ENCODE results near the gene MLXIP.
"Not testable (repeated sequence)": the region's sequence is repeated elsewhere in the genome, so short reads cannot be mapped to it uniquely, and the experiment has no call there.

MLXIP gene

DNA sequence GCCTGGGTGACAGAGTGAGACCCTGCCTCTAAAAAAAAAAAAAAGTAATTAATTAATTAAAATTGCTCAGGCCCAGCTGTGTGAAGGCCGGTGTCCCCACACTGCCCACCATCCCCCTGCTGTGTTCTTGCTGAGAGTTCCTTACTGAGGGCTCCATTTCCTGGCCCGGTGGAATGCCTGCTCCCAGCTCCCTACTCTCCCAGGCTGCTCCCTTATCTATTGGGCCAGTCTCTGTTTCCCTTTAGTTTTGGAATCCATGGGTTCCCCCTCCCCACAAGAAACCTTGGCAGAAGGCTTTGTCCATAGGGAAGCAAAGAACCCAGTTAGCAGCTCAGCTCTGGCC lies 19.0 kb downstream of the MLXIP start:
- DNase-seq = no peak

DNA sequence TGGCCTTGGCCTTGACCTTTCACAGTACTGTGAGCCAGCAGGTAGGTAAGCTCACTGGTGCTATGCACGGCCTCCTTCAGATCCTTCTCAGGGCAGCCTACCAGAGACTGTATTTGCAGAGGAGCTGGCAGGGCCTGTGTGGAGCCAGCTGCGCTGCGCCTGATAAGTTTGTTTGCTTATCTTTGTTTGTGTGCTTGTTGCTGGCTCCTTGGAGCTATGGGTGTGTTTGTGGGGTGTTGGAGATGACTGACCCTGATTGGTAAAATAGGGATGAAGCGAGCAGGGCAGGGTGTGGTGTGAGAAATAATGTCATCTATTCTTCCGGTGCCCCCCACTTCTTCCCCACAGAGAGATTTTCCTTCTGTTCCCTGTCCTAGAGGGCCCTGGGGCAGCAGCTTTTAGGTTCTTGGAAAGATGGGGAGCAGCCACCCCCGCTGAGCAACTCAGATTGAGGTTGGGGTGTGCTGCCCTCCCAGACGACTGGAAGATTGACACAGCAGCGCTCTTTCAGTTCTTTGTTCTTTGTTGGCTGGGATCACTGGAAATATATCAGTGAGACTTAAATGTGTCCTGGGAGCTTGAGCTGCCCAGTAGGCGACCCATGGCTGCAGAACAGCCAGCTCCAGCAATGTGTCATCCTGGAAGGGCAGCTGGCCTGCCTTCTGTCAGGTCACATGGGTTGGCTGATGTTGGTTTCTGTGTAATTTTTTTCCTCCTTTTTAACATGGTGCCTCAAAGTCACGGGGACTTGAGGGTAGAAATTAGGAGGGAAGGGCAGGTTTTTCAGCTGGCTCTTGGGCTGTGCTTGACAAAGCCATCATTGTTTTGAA lies 19.6 kb downstream of the MLXIP start:
- DNase-seq = no peak

DNA sequence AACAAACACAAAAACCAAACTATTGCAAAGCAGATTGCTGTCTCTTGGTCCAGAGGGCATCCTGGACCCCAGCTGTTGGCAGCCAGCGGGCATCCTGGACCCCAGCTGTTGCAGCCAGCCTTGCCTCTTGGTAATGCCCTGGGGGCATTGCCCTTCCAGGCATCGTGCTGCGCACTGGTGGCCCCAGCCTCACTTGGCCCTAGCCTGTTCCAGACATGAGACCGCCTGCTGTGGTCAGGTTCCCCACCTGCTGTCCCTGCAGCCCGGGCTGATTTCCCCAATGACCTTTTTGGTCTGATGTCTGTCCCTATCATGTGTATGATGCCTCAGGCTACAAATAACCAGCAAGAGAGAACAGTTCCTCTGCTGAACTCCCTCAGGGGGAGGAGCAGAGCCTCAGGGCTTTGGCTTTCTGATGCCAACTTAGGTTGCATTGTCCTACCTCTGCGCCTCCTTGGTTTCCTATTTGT lies 20.8 kb downstream of the MLXIP start:
- DNase-seq = no peak

DNA sequence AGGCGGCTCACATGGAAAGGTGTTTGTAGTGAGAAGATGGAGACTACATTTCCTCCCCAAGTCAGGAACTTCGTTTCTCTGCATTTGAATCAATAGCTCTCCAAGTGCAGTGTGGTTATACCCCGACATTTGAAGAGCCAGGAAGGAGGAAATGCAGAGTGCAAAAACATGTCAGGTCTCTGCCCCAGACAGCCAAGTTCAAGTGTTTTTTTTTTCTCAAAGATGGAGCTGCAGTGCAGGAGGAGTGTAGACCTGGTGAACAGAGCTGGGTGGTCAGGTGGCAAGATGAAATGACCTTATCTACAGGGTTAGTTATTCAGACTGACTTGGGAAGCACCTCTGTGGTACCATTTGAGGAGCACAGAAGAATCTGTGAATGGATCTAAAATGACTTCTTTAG lies 21.3 kb downstream of the MLXIP start:
- DNase-seq = no peak

DNA sequence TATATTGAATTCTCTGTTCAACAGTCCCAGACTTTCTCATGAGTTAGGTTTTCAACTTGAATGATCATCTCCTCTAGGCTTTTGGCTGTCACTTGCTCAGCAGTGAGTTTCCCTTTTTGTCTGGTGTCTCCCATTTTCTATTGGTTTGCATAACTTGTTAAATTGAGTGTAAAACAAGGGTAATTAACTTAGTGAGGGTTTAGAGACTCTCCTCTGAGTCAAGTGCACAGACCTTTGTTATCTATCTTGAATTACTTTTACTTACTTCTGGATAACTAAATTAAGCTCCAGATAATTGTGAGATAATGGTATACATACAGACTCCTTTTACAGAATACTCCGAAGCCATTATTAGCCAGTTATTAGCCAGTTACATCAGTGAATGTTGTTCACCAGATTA lies 22.0 kb downstream of the MLXIP start:
- no peak for DNase-seq

DNA sequence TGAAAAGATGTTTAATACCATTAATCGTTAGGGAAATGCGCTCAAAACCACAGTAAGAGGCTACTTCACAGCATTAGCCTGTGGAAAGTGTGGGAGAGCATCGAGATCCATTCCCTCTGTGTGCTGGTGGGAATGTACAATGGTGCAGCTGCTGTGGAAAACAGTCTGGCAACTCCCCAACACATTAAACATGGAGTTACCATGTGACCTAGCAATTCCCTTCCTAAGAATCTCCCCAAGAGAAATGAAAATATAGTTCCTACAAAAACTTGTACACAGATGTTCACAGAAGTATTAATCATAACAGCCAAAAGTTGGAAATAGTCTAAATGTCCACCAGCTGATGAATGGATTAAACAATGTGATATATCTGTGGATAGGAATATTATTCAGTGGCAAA lies 23.8 kb downstream of the MLXIP start:
- no peak for DNase-seq

DNA sequence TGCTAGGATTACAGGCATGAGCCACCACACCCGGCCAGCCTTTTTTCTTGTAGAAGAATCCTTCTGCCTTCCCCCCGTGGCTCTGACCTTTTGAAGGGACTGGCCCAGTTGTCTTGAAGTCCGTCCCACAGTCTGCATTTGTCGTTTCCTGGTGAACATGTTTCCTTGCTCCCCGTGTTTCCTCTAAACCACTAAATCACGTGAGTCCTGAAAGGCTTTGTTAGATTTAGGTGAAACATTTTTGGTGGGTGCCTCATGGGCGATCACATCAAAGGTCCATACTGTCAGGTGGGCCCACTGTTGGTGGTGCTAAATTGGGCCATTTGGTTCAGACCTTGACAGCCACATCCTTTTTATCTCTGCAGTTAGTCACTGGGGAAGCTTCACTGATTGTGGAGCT lies 26.3 kb downstream of the MLXIP start:
- no peak for DNase-seq

DNA sequence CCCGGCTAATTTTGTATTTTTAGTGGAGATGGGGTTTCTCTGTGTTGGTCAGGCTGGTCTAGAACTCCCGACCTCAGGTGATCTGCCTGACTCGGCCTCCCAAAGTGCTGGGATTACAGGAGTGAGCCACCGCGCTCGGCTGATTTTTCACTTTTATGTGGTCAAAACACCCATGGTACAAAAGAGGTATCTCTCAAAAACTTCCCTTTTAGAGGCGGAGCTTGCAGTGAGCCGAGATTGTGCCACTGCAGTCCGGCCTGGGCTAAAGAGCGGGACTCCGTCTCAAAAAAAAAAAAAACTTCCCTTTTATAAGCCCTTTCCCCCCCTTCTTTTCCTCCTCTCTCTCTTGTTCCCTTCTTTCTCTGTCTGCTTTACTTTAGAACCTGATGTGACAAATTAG lies 26.9 kb downstream of the MLXIP start:
- DNase-seq = not testable (repeated sequence)

DNA sequence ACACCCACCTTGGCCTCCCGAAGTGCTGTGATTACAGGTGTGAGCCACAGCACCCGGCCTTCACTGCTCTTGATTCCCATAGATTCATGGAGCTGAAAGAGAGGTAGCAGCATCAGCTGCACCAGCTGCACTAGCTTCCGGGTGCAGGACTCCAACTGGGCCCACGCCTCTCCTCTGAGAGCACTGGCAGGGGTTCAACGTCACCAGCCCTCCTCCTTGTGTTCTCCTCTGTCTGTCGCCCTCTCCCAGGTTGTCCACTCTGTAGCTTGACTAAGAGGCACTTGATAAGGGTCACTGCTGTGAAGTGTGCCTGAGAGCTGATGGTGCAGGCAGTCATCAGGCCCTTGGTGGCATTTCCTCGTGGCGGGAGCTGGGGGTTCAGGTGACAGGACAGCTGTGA lies 28.3 kb downstream of the MLXIP start:
- no peak for DNase-seq

DNA sequence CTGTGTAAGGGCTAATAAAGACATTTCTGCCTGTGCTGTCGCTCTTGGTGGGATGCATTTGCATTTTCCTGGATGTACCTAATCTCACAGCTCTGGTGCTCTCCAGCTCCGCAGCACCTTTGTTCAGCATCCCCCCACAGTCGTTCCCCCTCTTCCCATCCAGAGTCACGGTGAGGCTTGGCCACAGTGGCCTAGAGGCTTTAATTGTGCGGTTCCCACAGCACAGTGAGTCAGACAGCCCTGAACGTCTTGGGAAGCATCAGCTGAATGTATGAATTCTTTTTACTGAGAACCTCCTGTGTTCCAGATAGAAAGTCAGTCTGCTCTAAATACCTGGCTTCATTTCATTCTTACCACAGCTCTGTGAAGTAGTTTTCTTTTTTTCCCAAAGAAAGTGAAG lies 28.7 kb downstream of the MLXIP start:
- peak; percentile 76 for DNase-seq

DNA sequence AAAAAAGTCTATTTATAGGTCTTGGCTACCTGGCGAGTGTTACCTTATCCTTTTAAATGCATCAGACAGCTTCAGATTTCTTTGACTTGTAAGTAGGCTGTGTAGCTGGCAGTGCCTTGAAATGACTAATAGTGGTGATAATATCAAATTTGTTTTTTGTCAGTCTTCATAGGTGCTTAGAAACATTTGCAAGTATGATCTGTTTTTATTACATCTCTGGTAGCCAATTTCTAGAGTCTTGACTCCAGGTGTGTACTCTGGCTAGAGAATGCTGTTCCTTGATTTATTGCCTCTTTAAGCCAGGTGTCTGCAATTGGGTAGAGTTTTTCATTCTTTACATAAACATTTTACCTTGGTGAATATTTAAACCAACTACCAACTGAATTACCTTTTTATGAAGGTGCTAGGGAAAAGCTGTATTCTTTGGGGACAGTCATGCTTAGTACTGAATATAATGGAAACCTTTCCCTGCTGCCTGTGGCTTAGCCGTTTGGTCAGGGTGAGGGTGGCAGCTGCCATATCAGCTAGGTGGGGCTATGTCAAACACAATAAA lies 32.6 kb downstream of the MLXIP start:
- no peak for DNase-seq

DNA sequence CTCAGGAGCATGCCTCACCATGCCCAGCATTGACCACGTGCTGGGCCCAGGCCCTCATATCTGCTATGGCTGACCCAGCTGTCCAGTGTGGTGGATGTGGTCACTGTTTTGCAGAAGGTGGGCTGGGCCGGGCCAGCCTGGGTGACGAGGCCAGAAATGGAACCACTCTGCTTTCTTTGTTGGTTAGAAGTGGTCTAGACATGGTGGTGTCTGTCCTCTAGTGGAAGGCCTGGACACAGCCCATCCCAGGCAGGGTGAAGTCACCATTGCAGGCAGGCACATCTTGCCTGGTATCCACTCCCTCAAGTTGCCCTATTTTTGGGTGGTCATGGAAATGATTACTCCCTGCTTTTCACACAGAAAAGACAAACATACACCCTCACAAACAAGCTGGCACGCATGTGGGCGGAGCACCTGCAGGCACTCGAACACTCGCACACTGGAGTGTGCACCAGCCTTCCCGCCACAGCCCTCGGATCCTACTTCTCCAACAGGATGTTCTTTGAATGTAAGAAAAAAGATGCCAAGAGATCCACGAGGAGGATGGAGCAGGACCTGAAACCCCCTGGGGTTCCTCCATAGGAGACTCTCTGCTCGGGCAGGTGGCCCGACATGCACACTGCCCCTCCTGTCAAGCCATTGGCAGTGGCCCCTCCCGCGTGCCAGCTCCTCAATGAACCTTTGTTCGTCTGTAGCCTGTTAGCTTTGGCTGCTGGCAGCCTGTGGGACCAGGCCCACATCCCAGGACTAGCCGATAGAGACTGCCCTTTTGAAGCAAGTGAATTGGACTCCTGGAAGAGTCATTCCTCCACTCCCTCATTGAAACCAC lies 38.4 kb downstream of the MLXIP start:
- DNase-seq = no peak

DNA sequence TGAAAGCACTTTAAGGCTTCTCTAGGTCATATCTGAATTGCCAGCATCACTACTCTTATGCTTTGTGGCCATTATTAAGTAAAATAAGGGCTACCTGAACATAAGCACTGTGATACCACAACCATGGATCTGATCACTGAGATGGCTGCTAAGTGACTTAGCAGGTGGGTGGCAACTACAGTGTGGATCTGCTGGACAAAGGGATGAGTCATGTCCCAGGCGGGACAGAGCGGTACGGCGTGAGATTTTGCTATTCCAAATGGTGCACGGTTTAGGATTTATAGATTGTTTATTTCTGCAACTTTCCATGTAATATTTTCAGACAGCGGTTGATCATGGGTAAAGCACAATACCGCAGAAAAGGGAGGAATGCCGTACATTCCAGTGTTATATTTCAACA lies 39.4 kb downstream of the MLXIP start:
- DNase-seq = no peak

DNA sequence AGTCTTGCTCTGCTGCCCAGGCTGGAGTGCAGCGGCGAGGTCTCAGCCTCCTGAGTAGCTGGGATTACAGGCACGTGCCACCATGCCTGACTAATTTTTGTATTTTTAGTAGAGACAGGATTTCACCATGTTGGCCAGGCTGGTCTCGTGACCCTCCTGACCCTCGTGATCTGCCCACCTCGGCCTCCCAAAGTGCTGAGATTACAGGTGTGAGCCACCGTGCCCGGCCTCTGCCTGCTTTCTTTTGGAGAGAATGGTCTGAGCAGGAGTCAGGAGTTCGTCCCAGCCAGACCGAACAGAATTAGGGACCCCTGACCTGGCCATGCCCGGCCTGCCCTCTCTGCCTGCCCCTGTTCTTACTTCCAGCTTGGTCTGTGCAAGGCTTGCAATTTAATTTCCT lies 42.8 kb downstream of the MLXIP start:
- DNase-seq = not testable (repeated sequence)

DNA sequence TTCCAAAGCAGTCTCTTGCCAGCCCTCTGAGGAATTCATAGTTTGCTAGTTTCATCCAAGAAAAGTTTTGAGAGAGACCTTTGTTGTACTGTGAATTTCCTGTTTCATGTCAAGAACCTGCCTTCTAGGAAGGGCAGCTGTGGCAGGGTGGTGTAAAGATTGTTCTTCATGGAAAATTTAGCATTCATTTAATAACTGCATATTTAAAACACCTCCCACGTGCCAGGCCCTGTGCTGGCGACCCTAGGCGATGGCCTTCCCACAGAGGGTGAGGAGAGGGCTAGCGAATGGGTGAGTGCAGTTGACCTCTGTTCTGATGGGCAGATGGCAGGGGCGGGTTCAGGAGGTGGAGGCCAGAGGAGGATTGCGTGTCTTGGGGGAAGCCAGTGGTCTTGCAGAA lies 43.2 kb downstream of the MLXIP start:
- no peak for DNase-seq

DNA sequence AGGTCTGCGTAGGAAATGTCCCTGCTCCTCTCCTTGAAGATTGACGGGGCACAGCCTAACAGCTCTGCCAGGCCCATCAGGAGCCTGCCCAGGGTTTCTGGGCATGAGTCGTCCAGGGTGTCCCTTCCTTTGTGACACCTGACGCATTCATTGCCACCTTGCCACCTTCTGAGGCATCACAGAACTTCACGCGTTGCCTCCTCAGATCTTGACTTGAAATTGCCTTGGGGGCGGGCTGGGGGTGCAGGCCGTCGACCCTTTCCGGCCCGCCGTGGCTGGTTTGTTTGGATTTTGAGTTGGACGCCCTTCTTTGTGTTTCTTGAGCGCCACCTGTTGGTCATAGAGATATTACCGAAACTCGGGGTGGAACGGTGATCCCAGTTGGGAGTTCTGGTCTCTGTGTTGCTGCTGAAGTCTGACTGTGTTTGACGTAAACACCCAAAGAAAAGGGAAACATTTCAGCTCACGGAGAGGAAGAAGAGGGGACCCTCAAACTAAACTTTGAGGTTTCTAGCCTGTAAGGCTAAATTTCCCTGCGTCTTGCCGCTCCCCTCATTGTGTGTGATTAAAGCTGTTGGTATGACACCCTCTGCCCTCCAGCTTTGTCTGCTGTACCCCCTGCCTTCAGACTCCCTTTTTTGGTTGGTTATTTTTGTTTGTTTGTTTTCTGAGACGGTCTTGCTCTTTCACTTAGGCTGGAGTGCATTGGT lies 44.6 kb downstream of the MLXIP start:
- peak; percentile 64 for DNase-seq

DNA sequence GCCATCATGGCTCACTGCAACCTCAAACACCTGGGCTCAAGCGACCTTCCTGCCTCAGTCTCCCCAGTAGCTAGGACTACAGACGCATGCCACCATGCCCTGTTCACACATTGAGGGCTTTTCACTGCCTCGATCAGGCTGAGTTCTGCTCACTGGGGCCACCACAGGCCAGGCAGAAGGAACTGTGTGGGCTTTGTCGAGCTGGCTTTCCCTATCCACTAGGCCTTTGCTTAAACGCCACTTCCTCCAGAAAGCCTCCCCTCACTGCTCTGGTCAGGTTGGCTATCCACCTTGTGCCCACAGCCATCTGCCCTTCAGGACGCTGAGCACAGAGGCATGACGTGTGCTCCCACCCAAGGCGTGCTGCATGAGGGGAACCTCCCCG lies 45.2 kb downstream of the MLXIP start:
- no peak for DNase-seq

DNA sequence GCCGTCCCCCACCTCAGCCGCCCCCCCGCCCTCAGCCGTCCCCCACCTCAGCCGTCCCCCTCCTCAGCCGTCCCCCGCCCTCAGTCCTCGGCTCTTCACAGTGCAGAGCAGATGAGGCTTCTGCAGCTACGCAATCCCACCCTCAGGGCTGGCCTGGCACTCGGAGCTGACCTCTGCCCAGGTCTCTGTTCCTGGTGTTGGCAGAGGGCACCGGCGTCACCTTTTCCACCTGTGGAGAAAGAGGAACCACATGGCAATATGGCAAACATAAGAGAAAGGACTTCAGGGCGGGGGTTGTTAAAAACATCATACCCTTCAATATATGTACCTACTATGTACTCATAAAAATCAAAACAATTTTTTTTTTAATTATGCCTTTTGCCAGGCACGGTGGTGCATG lies 45.8 kb downstream of the MLXIP start:
- no peak for DNase-seq

DNA sequence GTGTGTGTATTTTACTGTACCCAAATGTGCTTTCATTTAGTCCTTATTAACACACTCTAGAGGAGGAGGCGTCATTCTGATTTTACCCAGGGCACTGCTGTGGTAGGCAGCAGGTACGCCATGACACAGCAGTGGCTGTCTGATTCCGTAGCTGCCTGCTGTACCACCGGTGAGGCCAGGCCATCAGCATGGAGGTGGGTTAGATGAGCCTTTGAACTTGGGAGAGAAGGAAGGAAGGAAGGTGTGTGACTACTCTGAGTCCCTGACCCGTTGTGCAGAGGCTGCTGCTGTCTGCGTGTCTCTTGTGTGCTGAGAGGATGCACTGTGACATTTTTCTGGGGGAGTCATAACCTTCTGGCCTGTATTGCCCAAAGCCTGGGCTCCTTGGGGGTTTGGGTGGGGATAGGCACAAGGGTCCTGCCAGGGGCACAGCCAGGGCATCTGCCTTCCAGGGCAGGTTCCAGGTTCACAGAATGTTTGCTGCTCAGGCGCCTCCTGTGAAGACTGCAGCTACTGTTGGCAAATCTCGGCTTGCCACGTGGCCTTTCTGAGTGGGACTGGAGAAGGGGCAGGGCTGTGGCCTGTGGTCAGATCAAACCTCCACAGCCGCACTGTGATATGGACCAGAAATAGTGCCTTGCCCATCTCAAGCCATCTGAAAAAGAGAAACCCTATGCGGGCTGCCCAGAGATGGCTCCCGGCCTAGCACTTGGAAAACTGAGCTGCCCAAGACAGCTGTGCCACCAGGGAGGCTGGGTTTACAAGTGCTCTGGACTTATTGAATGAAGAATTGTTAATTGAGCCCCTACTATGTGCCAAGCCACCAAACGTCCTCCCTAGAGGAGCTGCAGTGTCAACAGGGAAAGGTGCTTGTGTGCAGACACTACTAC lies 47.1 kb downstream of the MLXIP start:
- no peak for DNase-seq

DNA sequence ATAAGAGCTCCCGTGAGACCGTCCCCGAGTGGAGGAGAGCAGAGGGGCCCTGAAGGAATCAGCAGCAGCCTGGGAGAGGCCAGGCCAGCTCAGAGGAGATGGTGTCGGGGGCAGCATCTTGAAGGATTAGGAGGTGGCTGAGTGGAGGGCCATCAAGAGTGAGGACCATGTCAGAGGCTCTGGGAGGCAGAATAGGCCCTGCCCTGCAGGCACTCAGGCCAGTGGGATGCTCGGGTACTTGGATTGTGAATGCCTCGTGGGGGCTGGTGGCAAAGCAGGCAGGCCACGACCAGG lies 47.7 kb downstream of the MLXIP start:
- no peak for DNase-seq

DNA sequence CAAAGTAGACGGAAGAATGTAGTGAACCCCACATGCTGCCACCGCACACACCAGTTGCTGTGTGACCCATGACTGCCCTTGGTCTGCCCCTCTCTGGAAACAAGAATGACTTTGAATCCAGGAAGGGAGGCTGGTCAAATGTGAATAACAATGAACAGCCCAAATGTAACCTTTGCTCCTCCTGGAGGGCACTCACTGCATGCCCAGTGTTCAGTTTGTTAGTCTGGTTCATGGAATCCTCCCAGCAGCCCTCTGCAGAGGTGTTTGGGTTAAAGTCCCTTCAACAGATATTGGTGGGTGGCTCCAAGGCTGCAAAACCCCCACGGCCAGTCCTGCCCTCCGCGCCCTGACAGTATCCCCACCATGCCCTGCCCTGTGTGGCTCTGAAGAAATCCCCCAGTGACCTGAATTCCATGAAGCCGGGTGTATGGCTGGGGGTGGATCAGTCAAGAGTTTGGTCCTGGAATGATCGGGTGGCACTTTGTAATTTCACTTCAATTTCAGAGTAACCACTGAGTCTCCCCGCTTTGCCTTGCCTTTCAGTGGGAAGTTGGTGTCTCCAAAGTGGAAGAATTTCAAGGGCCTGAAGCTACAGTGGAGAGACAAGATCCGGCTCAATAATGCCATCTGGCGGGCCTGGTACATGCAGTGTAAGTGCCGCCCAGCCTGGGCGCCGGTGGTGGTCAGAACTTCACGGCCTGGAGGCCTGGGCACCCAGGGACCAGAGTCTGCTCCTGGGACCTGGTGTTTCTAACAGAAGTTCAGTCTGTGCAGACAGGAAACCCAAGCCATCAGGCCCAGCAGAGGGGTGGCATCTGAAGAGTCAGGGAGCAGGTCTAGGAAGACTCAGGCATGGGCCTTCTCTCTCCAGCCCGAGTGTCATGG lies 48.4 kb downstream of the MLXIP start:
- no peak for DNase-seq

DNA sequence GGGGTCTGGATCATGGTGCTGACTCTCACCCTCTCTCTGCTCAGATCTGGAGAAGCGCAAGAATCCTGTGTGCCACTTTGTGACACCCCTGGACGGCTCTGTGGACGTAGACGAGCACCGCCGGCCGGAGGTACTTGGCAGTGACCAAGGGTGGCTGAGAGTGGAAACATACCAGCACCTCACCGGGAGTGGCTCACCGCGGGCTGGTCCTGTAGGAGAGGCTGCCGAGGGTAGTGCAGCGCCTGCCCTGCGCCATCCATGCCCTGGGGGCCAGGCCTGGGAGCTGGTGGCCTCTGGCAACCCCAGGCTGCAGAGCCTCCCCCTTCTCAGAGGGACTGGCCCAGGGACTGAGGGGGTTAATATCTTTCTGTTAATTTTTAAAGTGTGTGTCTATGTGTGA lies 49.3 kb downstream of the MLXIP start:
- no peak for DNase-seq
